Measurements from ENCODE around the gene SYT7.
A peak's percentile ranks its signal among the peaks of the same experiment; 100 is the strongest.

The SYT7 gene

GRCh38 chr11:61534933-61535839 is 45.7 kb downstream of the SYT7 start:
- DNase-seq = no peak

GRCh38 chr11:61534025-61534932 is 46.6 kb downstream of the SYT7 start:
- DNase-seq = no peak

- no peak for DNase-seq
These were observed 47.5 kb downstream of the SYT7 start for GRCh38 chr11:61533401-61533800.

- no peak for DNase-seq
These were observed 47.9 kb downstream of the SYT7 start for GRCh38 chr11:61533039-61533375.

- peak; percentile 44 to 62 for DNase-seq
These were observed 48.5 kb downstream of the SYT7 start for GRCh38 chr11:61532134-61533038.

DNA sequence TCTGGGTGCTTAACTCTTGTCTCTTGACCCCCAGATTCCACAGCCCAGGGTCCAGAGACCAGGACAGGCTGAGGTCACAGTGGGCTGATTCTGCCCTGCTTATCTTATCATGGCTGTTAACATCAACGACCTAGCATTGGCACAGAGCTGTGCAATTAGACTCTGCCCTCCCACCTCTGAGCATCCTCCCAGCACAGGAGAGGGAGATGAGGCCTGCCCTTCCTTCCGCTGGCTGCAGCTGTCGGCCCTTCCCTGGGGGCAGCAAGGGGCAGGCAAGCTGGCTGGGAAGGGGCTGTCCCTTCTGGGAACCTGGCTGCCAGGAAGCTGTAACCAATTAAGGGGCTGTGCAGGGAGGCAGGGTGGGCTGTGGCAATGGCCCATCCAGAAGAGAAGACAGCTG is 49.8 kb downstream of the SYT7 start:
- no peak for DNase-seq

DNA sequence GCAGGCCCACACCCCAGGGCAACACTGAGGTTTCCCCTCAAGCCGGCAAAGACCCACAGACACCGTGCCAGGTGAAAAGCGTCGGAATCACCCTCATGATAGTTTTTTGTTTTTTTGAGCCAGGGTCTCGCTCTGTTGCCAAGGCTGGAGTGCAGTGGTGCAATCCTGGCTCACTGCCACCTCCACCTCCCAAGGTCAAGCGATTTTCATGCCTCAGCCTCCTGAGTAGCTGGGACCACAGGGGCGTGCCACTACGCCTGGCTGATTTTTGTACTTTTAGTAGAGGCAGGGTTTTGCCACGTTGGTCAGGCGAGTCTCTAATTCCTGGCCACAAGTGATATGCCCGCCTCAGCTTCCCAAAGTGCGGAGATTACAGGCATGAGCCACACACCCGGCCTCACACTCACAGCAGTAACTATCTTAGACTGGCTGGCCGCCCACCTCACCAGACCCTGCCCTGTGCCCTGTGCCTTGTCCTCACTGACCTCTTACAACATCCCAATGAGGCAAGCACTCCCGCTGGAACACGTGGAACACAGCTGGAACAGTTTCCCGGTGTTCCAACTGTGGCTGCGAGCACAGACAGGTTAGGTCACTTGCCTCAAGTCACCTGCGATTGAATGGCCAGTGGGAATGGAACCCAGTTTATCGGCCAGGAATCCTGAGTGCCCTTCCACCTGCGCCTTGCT is 51.2 kb downstream of the SYT7 start:
- DNase-seq = no peak

GRCh38 chr11:61528114-61528513 is 52.8 kb downstream of the SYT7 start:
- no peak for DNase-seq

GRCh38 chr11:61526956-61527731 is 53.7 kb downstream of the SYT7 start:
- DNase-seq = no peak

DNA sequence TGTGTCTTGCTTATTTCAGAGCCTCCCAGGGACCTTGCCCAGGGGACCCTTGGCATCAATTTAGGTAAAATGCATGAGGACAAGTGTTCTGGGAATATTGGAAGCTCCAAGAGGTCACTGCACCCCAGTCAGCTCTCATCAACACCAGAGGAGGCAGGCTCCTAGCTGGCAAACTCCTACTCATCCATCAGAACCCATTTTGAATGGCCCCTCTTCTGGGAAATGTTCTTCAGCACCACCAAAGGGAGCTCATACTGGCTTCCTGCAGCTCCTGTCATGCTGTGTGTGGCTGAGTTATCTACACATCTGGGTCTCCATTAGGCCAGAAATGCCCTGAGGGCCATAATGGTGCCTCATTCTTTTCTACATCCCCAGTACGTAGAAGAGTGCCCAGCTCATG is 54.6 kb downstream of the SYT7 start:
- no peak for DNase-seq

GRCh38 chr11:61524963-61525587 is 55.8 kb downstream of the SYT7 start:
- no peak for DNase-seq

- DNase-seq = no peak
These were observed 56.4 kb downstream of the SYT7 start for GRCh38 chr11:61524446-61524845.

DNA sequence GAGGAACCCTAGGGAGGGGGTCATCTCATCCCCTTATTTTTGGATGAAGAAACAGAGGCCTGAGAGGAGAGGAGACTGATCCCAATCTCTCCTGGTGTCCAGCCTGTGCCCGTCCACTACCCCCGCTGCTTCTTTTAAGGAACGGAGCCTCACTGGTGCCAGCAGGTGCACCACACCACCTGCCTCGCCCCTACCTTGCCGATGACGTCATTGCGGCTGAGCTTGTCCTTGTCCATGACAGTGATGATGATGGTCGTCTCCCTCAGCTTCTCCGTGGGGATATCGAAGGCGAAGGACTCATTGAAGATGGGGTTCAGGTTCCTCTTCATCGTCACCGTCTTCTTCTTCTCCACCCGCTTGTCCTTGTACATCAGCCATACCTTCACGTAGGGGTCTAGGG is 58.0 kb downstream of the SYT7 start:
- DNase-seq = no peak

GRCh38 chr11:61518032-61518795 is 62.7 kb downstream of the SYT7 start:
- no peak for DNase-seq

GRCh38 chr11:61516675-61517572 is 64.0 kb downstream of the SYT7 start:
- DNase-seq = peak; percentile 63 to 66

DNA sequence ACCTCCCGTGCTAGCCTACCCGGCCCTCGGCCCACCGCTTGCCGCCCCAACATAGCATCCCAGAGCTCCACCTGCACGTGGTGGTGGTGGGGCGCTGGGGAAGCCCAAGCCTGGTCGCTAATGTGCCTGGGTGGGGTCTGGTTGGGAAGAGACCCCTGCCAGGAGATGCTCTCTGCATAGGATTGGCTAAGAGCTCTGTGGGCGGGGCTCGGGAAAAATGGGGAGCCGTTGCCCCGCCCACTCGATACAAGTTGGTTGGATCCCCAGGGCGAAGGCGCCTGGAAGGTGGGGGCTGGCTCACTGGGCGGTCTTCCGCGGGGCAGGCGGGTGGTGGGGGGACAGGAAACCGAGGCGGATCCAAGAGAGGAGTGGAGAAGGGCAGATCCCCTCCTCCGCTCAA is 64.7 kb downstream of the SYT7 start:
- DNase-seq = peak in 1 of 2 experiments; percentile 7

DNA sequence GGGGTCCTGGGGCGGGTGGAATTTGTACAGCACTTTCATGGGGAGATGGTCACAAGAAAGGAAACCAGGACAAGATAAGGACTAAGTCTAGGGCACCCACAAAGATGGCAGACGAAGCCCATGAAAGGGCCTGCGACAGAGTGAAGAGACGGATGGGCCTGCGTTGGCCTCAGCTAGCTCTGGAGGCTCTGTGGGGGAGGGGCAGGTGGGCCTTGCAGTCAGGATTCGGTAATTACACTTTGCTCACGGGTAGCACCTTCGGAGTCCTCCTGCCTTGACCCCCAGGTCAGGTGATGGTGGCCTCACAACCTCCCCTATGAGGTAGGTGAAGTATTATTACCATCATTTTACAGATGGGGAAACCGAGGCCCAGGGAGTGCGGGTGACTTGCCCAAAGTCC is 65.2 kb downstream of the SYT7 start:
- no peak for DNase-seq

DNA sequence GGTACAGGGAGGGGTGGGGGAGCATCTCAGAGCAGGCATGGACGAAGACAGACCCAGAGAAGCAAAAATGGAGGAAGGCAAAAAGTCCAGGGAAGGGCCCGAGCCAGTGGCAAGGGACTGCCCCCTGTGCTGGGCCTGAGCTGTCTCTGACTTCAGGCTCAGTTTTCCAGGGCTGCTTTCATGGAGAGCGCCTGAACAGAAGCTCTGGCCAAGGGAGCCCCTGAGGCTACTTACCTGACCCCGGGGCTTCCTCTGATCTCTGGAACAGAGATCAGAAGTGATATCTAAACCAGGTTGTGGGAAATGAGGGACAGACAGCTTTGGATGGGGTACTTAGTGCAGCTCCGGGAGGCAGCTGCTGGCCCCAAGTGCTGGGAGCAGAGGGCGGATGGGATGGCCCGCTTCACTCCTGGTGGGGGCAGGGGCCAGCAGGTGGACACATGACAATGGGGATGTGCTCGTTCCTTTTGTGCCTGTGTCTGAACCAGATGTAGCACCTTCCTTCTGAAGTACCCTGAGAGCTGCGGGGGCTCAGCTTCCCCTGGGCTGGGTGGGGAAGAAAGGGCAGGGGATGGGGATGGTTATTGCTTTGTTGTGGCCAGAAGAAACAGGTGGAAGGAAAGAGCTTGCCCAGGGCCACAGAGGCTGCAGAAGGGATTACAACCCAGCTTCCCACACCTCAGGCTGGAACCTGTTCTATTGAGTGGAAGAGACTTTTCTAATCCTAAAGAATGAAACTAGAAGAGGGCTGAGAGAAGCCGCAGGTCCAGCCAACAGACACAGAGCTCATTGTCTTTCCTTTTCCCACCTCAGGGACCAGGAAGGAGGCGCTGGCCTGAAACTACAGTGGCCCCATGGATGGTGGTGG is 66.6 kb downstream of the SYT7 start:
- DNase-seq = no peak

All from activated CD4-positive, alpha-beta T cell treated with anti-CD3 and anti-CD28 coated beads, Interleukin-2, amount 50 U/mL, for 48 hours (primary cell).